ENCODE data around the gene PIK3R3. TPM values are rescaled to one million over a fixed set of nuclear protein-coding genes. Genes with fewer than 3 reads are reported as not detected.

Gene PIK3R3
- total and polyA plus RNA-seq, 9 of the 15 experiments (the other 6 are each of a cell fraction or from before 2014, with no cell fraction given) = 1.4 to 7.7 (median 4.6) TPM

DNA sequence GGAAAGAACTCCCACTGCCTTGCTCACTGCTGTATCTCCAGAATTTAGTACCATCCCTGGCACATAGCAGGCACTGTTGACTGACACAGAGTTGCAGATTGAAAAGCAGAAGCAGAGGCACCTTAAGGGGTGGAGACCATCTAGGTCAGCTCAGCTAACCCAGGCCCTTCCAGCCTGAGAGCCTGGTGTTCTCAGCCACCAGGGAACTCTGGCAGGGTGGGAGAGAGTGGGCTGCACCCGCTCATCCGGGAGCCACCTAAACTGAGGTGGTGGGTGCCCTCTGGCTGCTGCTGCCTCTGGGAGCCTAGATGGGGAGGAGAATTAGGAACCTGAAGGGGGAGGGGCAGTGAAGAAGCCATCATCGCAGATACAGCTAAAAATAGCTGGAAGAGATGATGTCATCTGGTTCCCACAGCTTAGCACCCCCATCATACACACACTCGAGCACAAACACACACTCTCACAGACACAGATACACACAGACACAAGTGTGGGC is 41.0 kb upstream of the PIK3R3 start (continued):
- TF ChIP-seq, protein P1, sequence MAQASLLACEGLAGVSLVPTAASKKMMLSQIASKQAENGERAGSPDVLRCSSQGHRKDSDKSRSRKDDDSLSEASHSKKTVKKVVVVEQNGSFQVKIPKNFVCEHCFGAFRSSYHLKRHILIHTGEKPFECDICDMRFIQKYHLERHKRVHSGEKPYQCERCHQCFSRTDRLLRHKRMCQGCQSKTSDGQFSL (CRISPR knock-in tag; IDR thresholded peaks at IDR 0.05) = peak; percentile 77; the same call in 1 of the 2 replicates
- TF ChIP-seq, protein P1 (tag; IDR thresholded peaks at IDR 0.05) = no peak
- TF ChIP-seq ZKSCAN1 (IDR thresholded peaks at IDR 0.05; ENCODE audit: low read depth, low read length) (no peak), RBM39 (optimal IDR thresholded peaks at IDR 0.05; ENCODE audit: low read depth, low read length) (no peak), HOXB6 (CRISPR knock-in tag; IDR thresholded peaks at IDR 0.05; ENCODE audit: borderline replicate concordance) (no peak), MBD2 (IDR thresholded peaks at IDR 0.05; ENCODE audit: borderline replicate concordance, low read depth) (no peak), HLTF (IDR thresholded peaks at IDR 0.05) (no peak), TCF3 (CRISPR knock-in tag; IDR thresholded peaks at IDR 0.05) (no peak), JUND (IDR thresholded peaks at IDR 0.05; ENCODE audit: borderline replicate concordance, low read depth, low read length) (peak; percentile 93), JUND (tag; IDR thresholded peaks at IDR 0.05; ENCODE audit: borderline replicate concordance, low read depth, low read length) (peak; percentile 97), ZNF77 (CRISPR knock-in tag; IDR thresholded peaks at IDR 0.05) (no peak), CBX5 (IDR thresholded peaks at IDR 0.05; ENCODE audit: borderline replicate concordance, low read depth) (no peak), ZNF354B (CRISPR knock-in tag; IDR thresholded peaks at IDR 0.05) (no peak), ZNF778 (CRISPR knock-in tag; IDR thresholded peaks at IDR 0.05) (no peak)
- TF ChIP-seq, protein P2, sequence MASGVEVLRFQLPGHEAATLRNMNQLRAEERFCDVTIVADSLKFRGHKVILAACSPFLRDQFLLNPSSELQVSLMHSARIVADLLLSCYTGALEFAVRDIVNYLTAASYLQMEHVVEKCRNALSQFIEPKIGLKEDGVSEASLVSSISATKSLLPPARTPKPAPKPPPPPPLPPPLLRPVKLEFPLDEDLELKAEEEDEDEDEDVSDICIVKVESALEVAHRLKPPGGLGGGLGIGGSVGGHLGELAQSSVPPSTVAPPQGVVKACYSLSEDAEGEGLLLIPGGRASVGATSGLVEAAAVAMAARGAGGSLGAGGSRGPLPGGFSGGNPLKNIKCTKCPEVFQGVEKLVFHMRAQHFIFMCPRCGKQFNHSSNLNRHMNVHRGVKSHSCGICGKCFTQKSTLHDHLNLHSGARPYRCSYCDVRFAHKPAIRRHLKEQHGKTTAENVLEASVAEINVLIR (CRISPR knock-in tag; IDR thresholded peaks at IDR 0.05) = no peak
- TF ChIP-seq, protein P3, sequence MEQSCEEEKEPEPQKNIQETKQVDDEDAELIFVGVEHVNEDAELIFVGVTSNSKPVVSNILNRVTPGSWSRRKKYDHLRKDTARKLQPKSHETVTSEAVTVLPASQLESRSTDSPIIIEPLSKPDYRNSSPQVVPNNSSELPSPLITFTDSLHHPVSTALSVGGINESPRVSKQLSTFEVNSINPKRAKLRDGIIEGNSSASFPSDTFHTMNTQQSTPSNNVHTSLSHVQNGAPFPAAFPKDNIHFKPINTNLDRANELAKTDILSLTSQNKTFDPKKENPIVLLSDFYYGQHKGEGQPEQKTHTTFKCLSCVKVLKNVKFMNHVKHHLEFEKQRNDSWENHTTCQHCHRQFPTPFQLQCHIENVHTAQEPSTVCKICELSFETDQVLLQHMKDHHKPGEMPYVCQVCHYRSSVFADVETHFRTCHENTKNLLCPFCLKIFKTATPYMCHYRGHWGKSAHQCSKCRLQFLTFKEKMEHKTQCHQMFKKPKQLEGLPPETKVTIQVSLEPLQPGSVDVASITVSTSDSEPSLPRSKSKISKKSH (CRISPR knock-in tag; IDR thresholded peaks at IDR 0.05) = no peak
- TF ChIP-seq, protein P4, sequence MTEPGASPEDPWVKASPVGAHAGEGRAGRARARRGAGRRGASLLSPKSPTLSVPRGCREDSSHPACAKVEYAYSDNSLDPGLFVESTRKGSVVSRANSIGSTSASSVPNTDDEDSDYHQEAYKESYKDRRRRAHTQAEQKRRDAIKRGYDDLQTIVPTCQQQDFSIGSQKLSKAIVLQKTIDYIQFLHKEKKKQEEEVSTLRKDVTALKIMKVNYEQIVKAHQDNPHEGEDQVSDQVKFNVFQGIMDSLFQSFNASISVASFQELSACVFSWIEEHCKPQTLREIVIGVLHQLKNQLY (CRISPR knock-in tag; conservative IDR thresholded peaks at IDR 0.05) = no peak
- TF ChIP-seq, protein P5, sequence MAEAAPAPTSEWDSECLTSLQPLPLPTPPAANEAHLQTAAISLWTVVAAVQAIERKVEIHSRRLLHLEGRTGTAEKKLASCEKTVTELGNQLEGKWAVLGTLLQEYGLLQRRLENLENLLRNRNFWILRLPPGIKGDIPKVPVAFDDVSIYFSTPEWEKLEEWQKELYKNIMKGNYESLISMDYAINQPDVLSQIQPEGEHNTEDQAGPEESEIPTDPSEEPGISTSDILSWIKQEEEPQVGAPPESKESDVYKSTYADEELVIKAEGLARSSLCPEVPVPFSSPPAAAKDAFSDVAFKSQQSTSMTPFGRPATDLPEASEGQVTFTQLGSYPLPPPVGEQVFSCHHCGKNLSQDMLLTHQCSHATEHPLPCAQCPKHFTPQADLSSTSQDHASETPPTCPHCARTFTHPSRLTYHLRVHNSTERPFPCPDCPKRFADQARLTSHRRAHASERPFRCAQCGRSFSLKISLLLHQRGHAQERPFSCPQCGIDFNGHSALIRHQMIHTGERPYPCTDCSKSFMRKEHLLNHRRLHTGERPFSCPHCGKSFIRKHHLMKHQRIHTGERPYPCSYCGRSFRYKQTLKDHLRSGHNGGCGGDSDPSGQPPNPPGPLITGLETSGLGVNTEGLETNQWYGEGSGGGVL (CRISPR knock-in tag; IDR thresholded peaks at IDR 0.05) = no peak

Measured in K562 (cell line).